Iris pigment epithelial cell (primary cell): Measurements from ENCODE around the gene FGF21.
"Not testable (repeated sequence)": the region's sequence is repeated elsewhere in the genome, so short reads cannot be mapped to it uniquely, and the experiment has no call there.

ENCODE experiments used
- DNase-seq: peaks from one replicate; pipeline ENCODE4 v3.0.0-alpha.2; 2011; ENCODE audit warnings: low read depth

FGF21 gene

GRCh38 chr19:48787331-48787730 is 32.0 kb downstream of the FGF21 start:
- DNase-seq, result not testable (repeated sequence)

GRCh38 chr19:48793271-48793670 is 37.9 kb downstream of the FGF21 start:
- no peak for DNase-seq

GRCh38 chr19:48794291-48794690 is 39.0 kb downstream of the FGF21 start:
- no peak for DNase-seq

- peak; percentile 95 for DNase-seq
Measured at GRCh38 chr19:48795055-48795684, 39.8 kb downstream of the FGF21 start.

- no peak for DNase-seq
Measured at GRCh38 chr19:48795685-48796070, 40.4 kb downstream of the FGF21 start.

- DNase-seq, result no peak
Measured at GRCh38 chr19:48796298-48797083, 41.2 kb downstream of the FGF21 start.

GRCh38 chr19:48797103-48797502 is 41.8 kb downstream of the FGF21 start:
- DNase-seq, result no peak

GRCh38 chr19:48798937-48799336 is 43.6 kb downstream of the FGF21 start:
- DNase-seq, result peak; percentile 46

- DNase-seq, result no peak
Measured at GRCh38 chr19:48799358-48800300, 44.3 kb downstream of the FGF21 start.

- DNase-seq, result no peak
Measured at GRCh38 chr19:48802623-48803022, 47.3 kb downstream of the FGF21 start.

GRCh38 chr19:48804496-48804895 is 49.2 kb downstream of the FGF21 start:
- DNase-seq, result no peak

- DNase-seq, result no peak
Measured at GRCh38 chr19:48805452-48805851, 50.1 kb downstream of the FGF21 start.

GRCh38 chr19:48806518-48806817 is 51.1 kb downstream of the FGF21 start:
- peak; percentile 48 for DNase-seq

- DNase-seq, result no peak
Measured at GRCh38 chr19:48806818-48807589, 51.7 kb downstream of the FGF21 start.

GRCh38 chr19:48807590-48808308 is 52.4 kb downstream of the FGF21 start:
- DNase-seq, result no peak
